CD14-positive monocyte (primary cell): ENCODE results near the gene JARID2. TPM values are rescaled to one million over a fixed set of nuclear protein-coding genes. Genes with fewer than 3 reads are reported as not detected.
"Not testable (repeated sequence)": the region's sequence is repeated elsewhere in the genome, so short reads cannot be mapped to it uniquely, and the experiment has no call there.

Experiments used
- DNase-seq, 3 donors: peaks; one replicate each; pipeline ENCODE4 v3.0.0-alpha.2; 2011 to 2022
- H2AFZ ChIP-seq: 2 replicates; pipeline ENCODE4 v1.6.0; 2012; ENCODE audit warnings: mild to moderate bottlenecking, low read depth, low read length, inconsistent platforms; ENCODE audit not compliant: insufficient read depth, poor library complexity, severe bottlenecking
- H3K27ac ChIP-seq, 2 donors: 1 replicate in 1 of 2; 2 replicates in 1 of 2; pipeline ENCODE4 v1.5.1; 2012 to 2013; ENCODE audit warnings: low read length in 2 of 2, control low read depth in 1 of 2, inconsistent platforms in 1 of 2, low read depth in 1 of 2, mild to moderate bottlenecking in 1 of 2
- H3K27me3 ChIP-seq, 2 donors: one replicate each; pipeline versions ENCODE4 v1.6.0 to v1.6.1; 2011 to 2013; ENCODE audit warnings: low read length in 2 of 2; ENCODE audit not compliant: control insufficient read depth in 2 of 2, insufficient read depth in 2 of 2
- H3K36me3 ChIP-seq, 2 donors: replicated peaks in 1 of 2; 1 replicate in 1 of 2; 2 replicates in 1 of 2; pipeline versions ENCODE4 v1.5.1 to v1.6.1; 2012 to 2013; ENCODE audit warnings: low read length in 2 of 2, control low read depth in 1 of 2, inconsistent platforms in 1 of 2, mild to moderate bottlenecking in 1 of 2; ENCODE audit not compliant: insufficient read depth in 2 of 2, control insufficient read depth in 1 of 2
- H3K4me1 ChIP-seq, 2 donors: 1 replicate in 1 of 2; 2 replicates in 1 of 2; pipeline versions ENCODE4 v1.5.1 to v1.6.1; 2012 to 2013; ENCODE audit warnings: low read length in 2 of 2, control low read depth in 1 of 2, inconsistent platforms in 1 of 2, mild to moderate bottlenecking in 1 of 2, moderate library complexity in 1 of 2; ENCODE audit not compliant: insufficient read depth in 2 of 2, control insufficient read depth in 1 of 2
- H3K4me2 ChIP-seq: replicated peaks from 2 replicates; pipeline ENCODE3; 2012; ENCODE audit warnings: low read length, moderate library complexity, mild to moderate bottlenecking; ENCODE audit not compliant: poor library complexity, severe bottlenecking; ENCODE audit errors: extremely low read depth
- H3K4me3 ChIP-seq, 3 experiments: fragments of 200-600 bp in 1 of 3; sonication (generic) in 1 of 3; replicated peaks in 1 of 3; 1 replicate in 2 of 3; 2 replicates in 1 of 3; pipeline ENCODE4 v1.5.1; 2011 to 2013; ENCODE audit warnings: low read length in 3 of 3, mild to moderate bottlenecking in 3 of 3, control low read depth in 2 of 3, low read depth in 2 of 3, inconsistent platforms in 1 of 3, moderate library complexity in 1 of 3
- H3K79me2 ChIP-seq: 2 replicates; pipeline ENCODE4 v1.6.0; 2012; ENCODE audit warnings: mild to moderate bottlenecking, control low read depth, inconsistent platforms, low read length, moderate library complexity; ENCODE audit not compliant: insufficient read depth
- H3K9ac ChIP-seq: 2 replicates; pipeline ENCODE4 v1.6.0; 2017; ENCODE audit warnings: low read length, mild to moderate bottlenecking; ENCODE audit not compliant: insufficient read depth, poor library complexity, severe bottlenecking
- H3K9me3 ChIP-seq, 2 donors: replicated peaks in 1 of 2; 1 replicate in 1 of 2; 2 replicates in 1 of 2; pipeline versions ENCODE4 v1.5.1 to v1.6.1; 2012 to 2013; ENCODE audit warnings: low read length in 2 of 2, control low read depth in 1 of 2; ENCODE audit not compliant: control insufficient read depth in 1 of 2, insufficient read depth in 1 of 2
- H4K20me1 ChIP-seq: 2 replicates; pipeline ENCODE4 v1.6.0; 2012; ENCODE audit warnings: mild to moderate bottlenecking, low read length, control low read depth, moderate library complexity; ENCODE audit not compliant: insufficient read depth
- H3K27ac Mint-ChIP-seq, 7 donors: one replicate each; pipeline ENCODE4 v1.8.0; 2020; ENCODE audit warnings: mild to moderate bottlenecking in 7 of 7, mixed read lengths in 7 of 7, moderate library complexity in 6 of 7, inconsistent platforms in 2 of 7
- H3K27me3 Mint-ChIP-seq, 3 donors: one replicate each; pipeline ENCODE4 v1.8.0; 2021 to 2022; ENCODE audit warnings: low read depth in 3 of 3, mild to moderate bottlenecking in 3 of 3, mixed read lengths in 3 of 3, moderate library complexity in 3 of 3, inconsistent platforms in 1 of 3
- H3K36me3 Mint-ChIP-seq, 2 donors: one replicate each; pipeline ENCODE4 v1.8.0; 2020; ENCODE audit warnings: mixed read lengths in 2 of 2, inconsistent platforms in 1 of 2, mild to moderate bottlenecking in 1 of 2
- H3K4me1 Mint-ChIP-seq: one replicate; pipeline ENCODE4 v1.8.0; 2020; ENCODE audit warnings: mild to moderate bottlenecking, mixed read lengths
- H3K4me3 Mint-ChIP-seq, 2 donors: one replicate each; pipeline ENCODE4 v1.8.0; 2020; ENCODE audit warnings: mild to moderate bottlenecking in 2 of 2, mixed read lengths in 2 of 2, moderate library complexity in 1 of 2
- H3K9me3 Mint-ChIP-seq, 7 donors: one replicate each; pipeline ENCODE4 v1.8.0; 2020 to 2022; ENCODE audit warnings: mixed read lengths in 7 of 7, mild to moderate bottlenecking in 6 of 7, moderate library complexity in 6 of 7, inconsistent platforms in 2 of 7
- WGBS: methylation state at CpG from one replicate; pipeline ENCODE4 v1.1.5; 2013; ENCODE audit warnings: missing lambda C conversion rate; ENCODE audit not compliant: insufficient coverage; 5-methylcytosine and 5-hydroxymethylcytosine counted together
- intact Hi-C, 2 donors: fragments of 100-400 bp; cut with micrococcal nuclease; formaldehyde crosslinking; loops; one replicate each; pipeline versions ENCODE4 v1.15.0 to v1.15.1; 2023
- polyA plus RNA-seq, 3 donors: library from polyadenylated mRNA; depleted of rRNA in 1 of 3; unstranded in 2 of 3; stranded (reverse) in 1 of 3; fragments of 300-500 nt in 2 of 3; fragments of >200 nt in 1 of 3; fragmentation: Illumina TruSeq in 2 of 3; gene quantifications; 1 replicate in 2 of 3; 2 replicates in 1 of 3; pipeline ENCODE4 v1.2.3, GENCODE V29; 2012 to 2021
- TF ChIP-seq, protein P1 (sequence below): fragments of 200-600 bp; IDR thresholded peaks from one replicate; pipeline ENCODE4 v1.8.0; 2022; ENCODE audit warnings: antibody characterized with exemption, mild to moderate bottlenecking

The JARID2 gene
- polyA plus RNA-seq, 3 donors, result 6.8 to 17.5 (median 12.5) TPM

DNA sequence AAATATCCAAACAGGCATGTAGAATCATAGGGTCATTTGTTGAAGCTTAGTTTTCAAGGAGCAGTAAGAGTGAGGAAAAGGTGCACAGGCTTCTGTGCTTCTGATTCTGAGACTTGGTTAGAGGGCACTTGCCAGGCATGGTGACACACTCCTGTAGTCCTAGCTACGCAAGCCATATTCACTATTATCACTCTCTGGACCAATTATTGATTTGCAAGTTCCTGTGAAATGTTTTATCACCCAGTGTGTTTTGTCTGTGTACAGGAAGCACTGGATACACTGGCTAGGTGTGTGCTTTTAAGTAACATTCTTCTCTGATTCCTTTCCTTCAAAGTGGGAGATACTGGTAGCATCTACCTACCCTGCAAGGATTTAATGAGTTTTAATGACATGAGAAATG is 76.3 kb downstream of the JARID2 start:
- H3K27ac ChIP-seq, result no peak overlapping the region
- H3K9me3 ChIP-seq, result no peaks in the 10 kb centered on the region
- Mint-ChIP-seq H3K4me1 (peaks cover 91% of the 10 kb centered on the region), H3K9me3 (no peaks in the 10 kb centered on the region), H3K4me3 (no peak overlapping the region), H3K27ac (peak overlapping the region in 1 of 7 donors; percentile 57), H3K36me3 (peaks cover 45 to 47% of the 10 kb centered on the region in 2 donors), H3K27me3 (no peaks in the 10 kb centered on the region)
- no peaks in the 10 kb centered on the region for H3K27me3 ChIP-seq
- no peak overlapping the region for H3K9ac ChIP-seq
- H3K4me2 ChIP-seq, result no peak overlapping the region
- DNase-seq, result no peak
- H3K36me3 ChIP-seq, result peaks cover 0 to 6% of the 10 kb centered on the region in 2 donors
- no peak overlapping the region for H2AFZ ChIP-seq
- peaks cover 100% of the 10 kb centered on the region for H4K20me1 ChIP-seq
- intact Hi-C loops, result no loop called here
- H3K4me3 ChIP-seq, result no peak overlapping the region
- TF ChIP-seq, protein P1, sequence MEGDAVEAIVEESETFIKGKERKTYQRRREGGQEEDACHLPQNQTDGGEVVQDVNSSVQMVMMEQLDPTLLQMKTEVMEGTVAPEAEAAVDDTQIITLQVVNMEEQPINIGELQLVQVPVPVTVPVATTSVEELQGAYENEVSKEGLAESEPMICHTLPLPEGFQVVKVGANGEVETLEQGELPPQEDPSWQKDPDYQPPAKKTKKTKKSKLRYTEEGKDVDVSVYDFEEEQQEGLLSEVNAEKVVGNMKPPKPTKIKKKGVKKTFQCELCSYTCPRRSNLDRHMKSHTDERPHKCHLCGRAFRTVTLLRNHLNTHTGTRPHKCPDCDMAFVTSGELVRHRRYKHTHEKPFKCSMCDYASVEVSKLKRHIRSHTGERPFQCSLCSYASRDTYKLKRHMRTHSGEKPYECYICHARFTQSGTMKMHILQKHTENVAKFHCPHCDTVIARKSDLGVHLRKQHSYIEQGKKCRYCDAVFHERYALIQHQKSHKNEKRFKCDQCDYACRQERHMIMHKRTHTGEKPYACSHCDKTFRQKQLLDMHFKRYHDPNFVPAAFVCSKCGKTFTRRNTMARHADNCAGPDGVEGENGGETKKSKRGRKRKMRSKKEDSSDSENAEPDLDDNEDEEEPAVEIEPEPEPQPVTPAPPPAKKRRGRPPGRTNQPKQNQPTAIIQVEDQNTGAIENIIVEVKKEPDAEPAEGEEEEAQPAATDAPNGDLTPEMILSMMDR, result no peak
- peaks cover 100% of the 10 kb centered on the region for H3K79me2 ChIP-seq
- no CpG with 5 or more reads among the region's 1 CpG for WGBS
- H3K4me1 ChIP-seq, result peaks cover 42% of the 10 kb centered on the region in 2 donors

DNA sequence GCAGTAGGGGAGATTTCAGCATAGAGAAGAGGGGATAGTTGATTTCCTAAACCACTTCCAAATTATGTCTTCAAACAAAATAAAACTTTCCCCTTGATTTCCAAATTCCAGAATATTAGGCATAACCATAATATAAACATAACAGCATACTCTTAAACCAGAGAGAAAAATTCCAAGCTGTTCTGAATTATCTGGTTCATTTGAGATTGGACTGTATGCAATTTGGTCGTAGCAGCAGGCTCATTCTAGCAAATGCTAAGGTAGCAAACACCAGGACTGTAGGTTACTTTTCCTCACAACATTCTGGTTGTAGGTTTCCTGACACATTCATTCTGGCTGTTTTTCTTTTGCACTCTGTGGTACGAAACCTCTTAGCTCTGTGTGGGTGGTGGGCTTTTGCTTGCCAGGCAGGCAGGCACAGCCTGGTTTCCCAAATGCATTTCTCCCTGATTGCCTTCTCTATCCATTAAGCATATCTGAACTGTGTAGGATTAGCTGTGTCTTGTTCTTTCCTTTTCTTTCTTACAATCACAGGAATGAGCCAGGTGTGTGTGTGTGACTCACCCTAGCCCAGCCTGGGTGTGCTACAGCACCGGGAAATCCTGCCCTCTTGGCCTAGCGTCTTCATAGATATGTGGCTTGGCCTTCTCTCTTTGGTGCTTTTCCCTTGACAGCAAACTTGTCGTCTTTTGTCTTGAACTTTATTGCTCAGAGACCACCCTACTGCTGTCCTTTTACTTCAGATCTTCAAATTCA is 77.1 kb downstream of the JARID2 start:
- H3K4me3 ChIP-seq, result no peak overlapping the region
- peaks cover 35 to 42% of the 10 kb centered on the region in 2 donors for H3K4me1 ChIP-seq
- Mint-ChIP-seq H3K9me3 (peaks cover 0 to 1% (median 0%) of the 10 kb centered on the region in 7 donors), H3K36me3 (peaks cover 45 to 49% of the 10 kb centered on the region in 2 donors), H3K4me3 (no peak overlapping the region), H3K27me3 (no peaks in the 10 kb centered on the region), H3K27ac (peak overlapping the region in 4 of 7 donors; percentile 52 to 62 (median 56)), H3K4me1 (peaks cover 91% of the 10 kb centered on the region)
- H3K9me3 ChIP-seq, result no peaks in the 10 kb centered on the region
- peaks cover 100% of the 10 kb centered on the region for H4K20me1 ChIP-seq
- no CpG with 5 or more reads among the region's 5 CpGs for WGBS
- intact Hi-C loops, result no loop called here
- TF ChIP-seq, protein P1, result no peak
- H3K36me3 ChIP-seq, result peaks cover 0 to 3% of the 10 kb centered on the region in 2 donors
- no peak overlapping the region for H3K4me2 ChIP-seq
- H3K9ac ChIP-seq, result no peak overlapping the region
- peaks cover 100% of the 10 kb centered on the region for H3K79me2 ChIP-seq
- no peak overlapping the region for H2AFZ ChIP-seq
- DNase-seq, result no peak
- peak overlapping the region in 1 of 2 donors; percentile 29 for H3K27ac ChIP-seq
- H3K27me3 ChIP-seq, result no peaks in the 10 kb centered on the region

DNA sequence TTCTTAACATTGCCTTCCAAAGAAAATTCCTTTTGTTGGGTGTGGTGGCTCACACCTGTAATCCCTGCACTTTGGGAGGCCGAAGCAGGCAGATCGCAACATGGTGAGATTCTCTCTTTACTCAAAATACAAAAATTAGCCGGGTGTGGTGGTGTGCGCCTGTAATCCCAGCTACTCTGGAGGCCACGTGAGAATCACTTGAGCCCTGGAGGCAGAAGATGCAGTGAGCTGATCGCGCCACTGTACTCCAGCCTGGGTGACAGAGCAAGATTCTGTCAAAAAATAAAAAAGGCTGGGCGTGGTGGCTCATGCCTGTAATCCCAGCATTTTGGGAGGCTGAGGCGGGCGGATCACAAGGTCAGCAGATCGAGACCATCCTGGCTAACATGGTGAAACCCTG is 77.7 kb downstream of the JARID2 start:
- H3K9me3 ChIP-seq, H3K4me3 Mint-ChIP-seq, DNase-seq, H3K27me3 Mint-ChIP-seq, H3K9me3 Mint-ChIP-seq, H3K4me2 ChIP-seq, H2AFZ ChIP-seq, H3K9ac ChIP-seq, H3K4me3 ChIP-seq, H3K27me3 ChIP-seq, H3K27ac ChIP-seq, intact Hi-C loops, H3K36me3 ChIP-seq: not testable (repeated sequence)
- WGBS, result 95% methylated on average over 8 of the region's 11 CpGs
- peaks cover 100% of the 10 kb centered on the region for H4K20me1 ChIP-seq
- H3K27ac Mint-ChIP-seq, result peak overlapping the region in 4 of 7 donors; percentile 25 to 60 (median 30)
- peaks cover 91% of the 10 kb centered on the region for H3K4me1 Mint-ChIP-seq
- peaks cover 34 to 43% of the 10 kb centered on the region in 2 donors for H3K4me1 ChIP-seq
- H3K79me2 ChIP-seq, result peaks cover 100% of the 10 kb centered on the region
- H3K36me3 Mint-ChIP-seq, result peaks cover 46 to 50% of the 10 kb centered on the region in 2 donors
